Stimulated activated CD8-positive, alpha-beta memory T cell treated with anti-CD3 and anti-CD28 coated beads, Interleukin-4, amount 100 ng/mL, for 24 hours (primary cell): ENCODE measurements around the gene DIP2C.
"Not testable (repeated sequence)": the region's sequence is repeated elsewhere in the genome, so short reads cannot be mapped to it uniquely, and the experiment has no call there.

ENCODE experiments used
- DNase-seq: peaks from one replicate; pipeline ENCODE4 v3.0.0-alpha.2; 2020; ENCODE audit warnings: low read depth

Gene DIP2C

GRCh38 chr10:697097-697875 lies 7.8 kb upstream of the DIP2C start:
- no peak for DNase-seq

DNA sequence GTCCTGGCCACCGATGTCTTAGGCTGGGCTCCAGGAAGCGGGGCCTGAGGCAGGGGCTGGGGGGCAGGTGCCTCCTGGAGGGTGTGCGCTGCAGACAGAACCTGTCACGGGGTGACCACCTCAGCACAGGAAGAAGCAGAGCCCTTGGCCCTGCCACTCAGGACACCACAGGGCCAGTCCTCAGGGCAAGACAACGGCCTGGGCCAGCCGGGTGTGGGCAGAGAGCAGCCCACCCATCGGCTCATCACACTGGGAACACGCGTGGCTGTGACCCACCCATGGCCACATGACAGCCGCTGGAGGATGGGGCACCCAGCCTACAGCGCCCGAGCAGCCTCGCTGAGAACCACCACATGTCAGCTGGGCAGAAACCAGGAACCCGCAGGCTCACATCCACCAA lies 5.9 kb upstream of the DIP2C start:
- no peak for DNase-seq

GRCh38 chr10:693506-693905 lies 4.0 kb upstream of the DIP2C start:
- DNase-seq = no peak

GRCh38 chr10:692682-693351 lies 3.3 kb upstream of the DIP2C start:
- no peak for DNase-seq

- no peak for DNase-seq
Observed at GRCh38 chr10:691216-691615, 1.7 kb upstream of the DIP2C start.

- DNase-seq = no peak
Observed at GRCh38 chr10:690372-691161, 1.1 kb upstream of the DIP2C start.

GRCh38 chr10:689121-689451 lies 382 bp downstream of the DIP2C start:
- DNase-seq = no peak

DNA sequence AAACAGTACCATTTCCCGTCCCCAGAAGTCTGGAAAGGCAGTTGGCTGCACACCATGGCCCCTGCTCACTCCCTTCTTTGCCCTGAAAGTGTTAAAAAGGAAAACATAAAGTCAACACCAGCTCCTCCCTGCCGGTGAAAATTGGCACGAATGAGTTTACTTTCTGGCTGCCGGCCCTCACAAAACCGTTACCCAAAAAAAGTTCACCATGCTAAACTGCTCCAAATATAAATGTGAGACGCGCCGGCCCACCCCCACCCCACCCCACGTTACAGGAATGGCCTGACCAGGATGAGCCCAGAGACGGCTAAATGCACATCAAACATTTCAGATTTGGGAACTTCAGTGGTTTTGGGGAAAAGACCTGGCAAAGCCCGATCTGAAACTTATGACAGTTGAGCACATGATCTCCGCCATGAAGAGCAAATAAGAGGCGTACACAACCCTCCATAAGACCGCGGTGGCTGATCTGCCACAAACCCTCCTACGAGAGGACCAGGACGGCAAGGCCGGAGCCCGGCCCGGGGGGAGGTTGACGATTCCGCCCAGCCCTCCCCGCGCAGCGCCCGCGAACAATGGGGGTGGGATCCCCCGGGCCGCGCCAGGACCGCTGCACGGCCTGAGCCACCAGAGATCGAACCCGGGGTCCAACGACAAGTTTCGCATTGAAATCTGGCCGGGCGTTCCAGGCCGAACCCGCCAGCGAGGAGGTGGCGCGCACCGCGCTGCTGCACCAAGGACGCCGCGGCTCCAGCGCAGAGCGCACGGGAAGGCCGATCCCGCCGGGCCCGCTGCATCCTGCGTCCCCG lies 952 bp downstream of the DIP2C start:
- DNase-seq = no peak

DNA sequence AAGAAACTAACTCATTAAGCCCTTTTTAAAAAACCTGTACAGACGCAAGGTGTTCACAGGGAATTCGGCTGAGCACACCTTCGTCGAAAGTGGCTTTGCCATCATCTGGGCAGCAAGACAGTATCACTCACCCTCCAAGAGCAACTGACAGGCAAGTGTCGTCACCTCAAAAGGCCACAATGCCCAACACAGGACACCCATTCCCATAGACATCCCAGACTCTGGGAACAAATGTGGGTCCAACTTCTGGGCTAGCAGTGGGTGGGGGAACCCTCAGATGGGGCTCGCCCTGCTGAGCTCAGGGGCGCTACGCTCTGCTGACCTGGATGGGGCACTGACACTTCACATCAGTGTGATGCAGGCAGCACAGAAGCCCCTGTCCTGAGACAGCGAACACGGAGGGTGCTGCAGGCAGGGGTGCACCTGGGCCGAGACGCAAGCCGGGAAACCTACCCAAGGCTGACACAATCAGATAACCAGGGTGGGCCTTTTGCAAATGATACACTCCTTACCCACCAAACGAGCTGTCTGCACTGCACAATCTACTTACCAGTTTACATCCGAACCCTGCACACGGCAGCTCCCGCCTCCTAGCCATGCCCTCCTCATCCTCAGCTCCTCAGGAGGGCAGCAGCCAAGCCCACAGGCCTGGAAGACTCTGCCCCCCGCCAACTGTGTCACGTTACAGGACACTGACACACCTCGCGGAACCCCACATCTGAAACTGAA lies 1.7 kb downstream of the DIP2C start:
- no peak for DNase-seq

DNA sequence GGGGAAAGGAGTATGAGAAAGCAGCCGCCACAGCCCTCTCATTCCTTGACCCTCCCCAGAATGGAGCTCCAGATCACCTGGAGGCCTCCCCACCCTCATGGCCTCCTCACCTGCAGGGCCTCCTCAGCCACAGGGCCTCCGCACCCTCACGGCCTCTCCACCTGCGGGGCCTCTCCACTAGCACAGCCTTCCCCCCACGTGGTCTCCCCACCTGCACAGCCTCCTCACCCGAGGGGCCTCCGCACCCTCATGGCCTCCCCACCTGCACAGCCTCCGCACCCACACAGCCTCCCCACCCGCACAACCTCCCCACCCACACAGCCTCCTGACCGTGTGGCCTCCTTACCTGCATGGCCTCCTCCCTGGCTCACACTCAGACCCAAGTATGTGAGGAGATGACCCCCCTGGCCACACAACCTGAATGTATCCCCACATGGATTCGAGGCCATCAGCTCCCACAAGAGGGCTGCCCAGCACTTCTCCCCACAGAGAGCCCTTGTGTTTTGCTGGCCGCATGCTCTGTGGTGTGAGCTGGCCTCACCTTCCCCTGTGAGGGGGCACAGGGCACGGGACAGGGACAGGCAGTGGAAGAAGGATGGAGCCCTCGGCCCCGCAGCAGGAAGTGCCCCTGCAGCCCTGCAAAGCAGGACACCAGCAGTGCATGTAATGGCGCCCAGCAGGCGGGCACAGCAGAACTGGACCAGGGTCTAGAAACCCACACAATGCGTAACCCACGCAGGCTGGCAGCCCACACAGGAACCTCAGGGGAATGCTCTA lies 3.1 kb downstream of the DIP2C start:
- no peak for DNase-seq

GRCh38 chr10:685613-686012 lies 3.9 kb downstream of the DIP2C start:
- no peak for DNase-seq

GRCh38 chr10:683448-684071 lies 5.9 kb downstream of the DIP2C start:
- DNase-seq = no peak

- no peak for DNase-seq
Observed at GRCh38 chr10:682931-683447, 6.5 kb downstream of the DIP2C start.

DNA sequence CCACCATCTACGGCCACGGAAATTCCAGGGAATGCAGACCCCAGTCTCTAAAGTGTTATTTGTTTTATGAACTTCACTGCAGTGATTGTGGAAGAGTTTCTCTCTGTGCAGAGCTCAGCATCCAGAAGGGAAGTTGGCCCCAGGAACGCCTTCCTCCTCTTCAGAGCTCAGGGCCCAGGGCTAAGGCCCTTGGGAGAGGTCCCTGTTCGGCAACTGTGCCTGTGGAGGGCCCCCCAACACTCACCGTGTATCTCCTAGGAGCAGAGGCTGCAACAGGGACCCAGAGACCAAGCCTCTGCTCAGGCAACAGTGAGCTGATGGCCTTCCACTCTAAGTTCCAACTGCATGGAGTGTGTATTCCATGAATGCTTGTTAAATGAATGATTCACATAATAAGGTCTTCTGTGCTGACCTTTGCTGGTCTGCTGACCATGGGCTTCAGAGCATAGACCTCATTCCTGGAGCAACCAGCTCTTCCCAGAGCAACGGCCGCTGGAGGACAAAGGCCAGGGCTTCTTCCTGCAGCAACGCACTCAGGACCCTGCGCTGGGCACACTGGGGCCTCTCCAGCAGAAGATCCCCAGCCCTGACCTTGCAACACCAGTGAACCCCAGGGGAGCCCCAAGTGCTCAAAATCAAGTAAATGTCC lies 7.7 kb downstream of the DIP2C start:
- no peak for DNase-seq

DNA sequence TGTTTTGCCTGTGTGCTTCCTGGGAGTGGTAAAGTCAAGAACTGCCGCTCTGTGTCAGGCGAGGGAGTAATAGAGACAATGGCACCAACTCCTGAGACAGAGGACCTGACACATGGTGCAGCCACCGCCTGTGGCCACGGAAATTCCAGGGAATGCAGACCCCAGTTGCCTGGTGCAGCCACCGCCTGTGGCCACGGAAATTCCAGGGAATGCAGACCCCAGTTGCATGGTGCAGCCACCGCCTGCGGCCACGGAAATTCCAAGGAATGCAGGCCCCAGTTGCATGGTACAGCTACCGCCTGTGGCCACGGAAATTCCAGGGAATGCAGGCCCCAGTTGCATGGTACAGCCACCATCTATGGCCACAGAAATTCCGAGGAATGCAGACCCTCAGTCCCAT lies 8.7 kb downstream of the DIP2C start:
- DNase-seq = no peak

DNA sequence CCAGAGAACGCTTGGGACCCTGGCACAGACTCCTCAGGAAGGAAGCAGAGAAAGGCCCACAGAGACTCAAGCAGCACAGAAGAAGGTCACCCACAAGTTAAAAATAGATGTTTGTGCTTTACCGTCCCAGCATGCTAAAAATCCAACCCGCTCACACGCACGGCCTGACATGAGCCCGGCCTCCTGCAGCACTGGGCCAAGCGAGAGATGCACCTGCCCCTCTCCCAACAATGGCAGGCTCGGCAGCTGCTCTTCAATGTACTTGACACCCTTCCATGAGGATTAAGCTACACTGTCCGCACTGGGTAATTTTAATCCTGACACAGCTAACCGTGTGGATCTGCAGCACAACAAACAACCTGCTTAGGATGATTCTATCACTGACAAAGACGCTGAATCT lies 9.3 kb downstream of the DIP2C start:
- no peak for DNase-seq

- DNase-seq = no peak
Observed at GRCh38 chr10:679556-679955, 9.9 kb downstream of the DIP2C start.

DNA sequence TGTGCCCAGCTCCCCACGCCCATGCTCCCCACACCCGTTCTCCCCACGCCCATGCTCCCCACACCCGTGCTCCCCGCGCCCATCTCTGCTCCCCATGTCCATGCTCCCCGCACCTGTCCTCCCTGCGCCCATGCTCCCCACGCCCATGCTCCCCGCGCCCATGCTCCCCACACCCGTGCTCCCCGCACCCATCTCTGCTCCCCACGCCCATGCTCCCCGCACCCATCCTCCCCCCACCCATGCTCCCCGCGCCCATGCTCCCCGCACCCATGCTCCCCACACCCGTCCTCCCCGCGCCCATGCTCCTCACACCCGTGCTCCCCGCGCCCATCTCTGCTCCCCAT lies 10.8 kb downstream of the DIP2C start:
- not testable (repeated sequence) for DNase-seq

- no peak for DNase-seq
Observed at GRCh38 chr10:677750-678661, 11.5 kb downstream of the DIP2C start.
